Stimulated activated CD4-positive, alpha-beta T cell treated with anti-CD3 and anti-CD28 coated beads, Interleukin-15, amount 100 ng/mL, for 1 hour (primary cell): ENCODE measurements around the gene MAPK6.
"Not testable (repeated sequence)": the region's sequence is repeated elsewhere in the genome, so short reads cannot be mapped to it uniquely, and the experiment has no call there.

Experiments
- DNase-seq, 2 donors: peaks; one replicate each; pipeline ENCODE4 v3.0.0-alpha.2; 2020; ENCODE audit warnings: low read depth in 1 of 2, low spot score in 1 of 2

Gene MAPK6

DNA sequence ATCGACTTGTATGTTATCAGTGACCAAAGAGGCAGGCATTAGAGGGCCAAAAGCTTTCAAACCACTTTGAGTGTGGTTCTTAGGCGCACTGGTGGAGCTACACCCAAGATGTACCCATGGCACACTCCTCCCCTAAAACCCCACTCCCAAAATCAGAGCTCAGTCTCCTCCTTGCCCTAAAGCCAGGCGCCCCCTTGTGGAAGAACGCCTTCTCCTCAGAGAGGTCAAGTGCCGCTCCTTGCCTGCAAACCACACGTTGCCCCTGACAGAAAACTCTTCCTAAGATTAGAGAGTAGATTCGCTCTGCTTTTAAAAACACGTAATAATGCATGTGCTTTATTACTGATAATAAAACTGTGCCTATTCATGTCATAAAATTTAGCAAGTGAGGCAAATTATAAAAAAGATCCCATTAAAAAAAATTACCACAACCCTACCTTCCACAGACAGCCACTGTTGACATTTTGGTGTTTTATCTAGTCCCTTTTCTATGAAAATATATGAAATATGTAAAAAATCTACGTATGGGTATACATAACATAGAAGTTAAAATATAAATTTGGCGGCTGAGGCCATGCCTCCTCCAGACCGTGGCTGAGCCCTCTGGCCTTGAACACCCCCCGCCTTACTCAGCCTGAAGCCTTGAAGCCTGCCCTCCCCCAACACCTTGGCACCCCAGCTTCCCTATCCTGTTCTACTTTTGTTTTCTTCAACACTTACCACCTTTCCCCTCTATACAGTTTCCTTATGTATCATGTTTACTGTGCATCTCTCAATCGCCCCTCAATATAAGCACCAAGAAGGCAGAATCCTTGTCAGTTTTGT lies 60.1 kb downstream of the MAPK6 start:
- peak; percentile 48 to 73 for DNase-seq

DNA sequence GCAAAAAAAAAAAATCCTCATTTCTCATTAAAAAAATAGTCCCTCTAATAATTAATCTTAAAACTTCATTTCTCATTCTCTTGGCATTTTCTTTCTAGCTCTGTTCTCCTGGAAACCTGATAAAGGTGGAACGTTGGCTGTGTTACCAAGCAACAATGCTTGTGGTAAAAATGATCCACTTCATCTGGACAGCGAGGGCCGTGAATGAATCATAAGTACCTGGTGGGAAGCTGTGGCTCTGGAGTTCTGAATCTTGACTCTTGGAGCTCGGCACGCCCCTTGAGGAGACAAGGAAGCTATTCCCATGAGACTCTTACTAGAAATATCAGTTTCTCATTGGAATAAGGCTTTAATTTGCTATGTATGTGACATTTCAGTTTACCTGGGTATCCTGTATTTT lies 61.0 kb downstream of the MAPK6 start:
- no peak for DNase-seq

DNA sequence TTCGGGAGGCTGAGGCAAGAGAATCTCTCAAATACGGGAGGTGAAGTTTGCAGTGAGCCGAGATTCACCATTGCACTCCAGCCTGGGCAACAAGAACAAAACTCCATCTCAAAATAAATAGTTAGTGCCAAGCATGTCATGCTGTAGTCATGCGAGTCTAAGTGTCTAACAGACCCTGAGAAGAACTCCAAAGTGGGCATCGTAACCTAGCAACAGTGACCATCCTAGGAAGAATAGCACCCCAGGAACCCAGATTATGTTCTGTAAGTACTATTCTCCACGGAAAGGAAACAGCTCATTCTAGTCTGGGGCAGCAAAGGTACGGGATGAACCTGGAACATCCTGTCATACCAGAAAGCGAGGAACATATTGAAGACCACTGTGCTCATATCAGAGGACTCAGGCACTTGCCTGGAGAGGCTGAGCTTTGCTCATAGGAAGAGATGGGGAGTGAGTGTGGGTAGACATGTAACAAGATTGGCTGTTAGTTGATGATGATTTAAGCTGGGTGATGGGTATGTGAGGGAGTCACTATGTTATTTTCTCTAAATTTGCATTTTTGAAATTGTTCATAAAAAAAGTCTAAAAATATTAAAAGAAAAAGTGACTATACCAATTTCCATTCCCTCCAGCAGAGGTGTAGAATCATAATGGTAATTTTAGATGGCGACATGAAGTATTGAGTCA lies 61.8 kb downstream of the MAPK6 start:
- no peak for DNase-seq

DNA sequence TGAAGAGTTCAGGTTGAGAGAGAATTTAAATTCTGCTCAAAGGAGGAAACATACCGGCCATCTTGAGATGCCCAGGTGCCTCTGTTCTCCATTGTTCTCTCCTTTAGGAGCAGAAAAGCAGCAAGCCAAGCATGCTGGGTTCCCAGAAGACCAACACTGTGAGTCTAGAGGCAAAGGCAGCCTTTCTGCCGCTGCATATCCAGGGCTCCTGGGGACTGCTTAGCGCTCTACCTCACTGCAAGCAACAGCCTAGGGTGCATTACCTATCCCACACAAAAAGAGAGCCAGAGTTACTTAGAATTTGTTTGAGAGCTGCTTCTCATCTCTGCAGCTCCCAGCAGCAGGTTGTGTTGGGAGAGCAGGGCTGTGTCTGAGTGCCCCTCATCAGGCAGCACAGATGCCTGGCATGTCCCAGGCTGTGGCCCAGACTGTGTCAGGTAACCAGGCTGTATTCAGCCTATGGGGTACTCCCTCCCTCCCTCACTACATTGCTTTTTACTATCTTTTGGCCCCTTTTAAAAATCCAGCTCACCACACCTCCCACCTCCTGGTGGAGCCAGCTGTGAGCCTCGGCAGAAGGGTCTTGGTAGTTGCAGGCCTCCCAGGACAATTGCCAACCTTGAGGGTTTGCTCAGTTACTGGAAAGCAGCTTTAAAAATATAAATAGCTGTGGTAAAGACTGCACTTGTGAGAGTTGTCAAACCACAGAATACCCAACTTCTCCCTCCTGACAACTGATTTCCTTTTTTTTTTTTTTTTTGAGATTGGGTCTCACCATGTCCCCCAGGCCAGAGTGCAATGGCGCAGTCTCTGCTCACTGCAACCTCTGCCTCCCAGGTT lies 63.4 kb downstream of the MAPK6 start:
- no peak for DNase-seq

DNA sequence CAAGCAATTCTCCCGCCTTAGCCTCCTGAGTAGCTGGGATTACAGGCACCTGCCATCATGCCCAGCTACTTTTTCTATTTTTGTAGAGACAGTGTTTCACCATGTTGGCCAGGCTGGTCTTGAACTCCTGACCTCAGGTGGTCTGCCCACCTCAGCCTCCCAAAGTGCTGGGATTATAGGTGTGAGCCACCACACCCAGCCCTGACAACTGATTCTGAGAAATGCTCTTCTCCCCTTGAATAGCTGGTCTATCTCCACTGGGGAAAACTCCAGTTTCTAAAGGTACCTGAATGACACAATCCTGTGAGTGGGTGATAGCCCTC lies 64.0 kb downstream of the MAPK6 start:
- DNase-seq = not testable (repeated sequence)

DNA sequence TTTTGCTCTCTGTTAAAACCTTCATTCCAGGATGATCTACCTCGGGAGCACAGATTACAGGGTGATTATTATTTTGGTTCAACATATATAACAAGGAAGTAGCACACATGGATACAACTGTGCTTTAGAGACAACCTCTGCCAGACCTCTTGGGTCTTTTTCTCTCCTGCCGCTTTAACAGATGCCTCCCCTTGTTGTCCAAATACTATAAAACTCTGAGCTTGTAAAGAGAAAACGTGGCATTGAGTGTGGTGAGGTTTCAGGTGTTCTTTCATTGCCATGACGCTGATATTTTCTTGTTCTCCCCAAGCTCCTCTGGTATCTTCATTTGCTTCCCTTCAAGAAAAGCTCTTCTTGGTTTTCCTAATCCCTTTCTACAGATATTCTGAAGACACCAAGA lies 64.6 kb downstream of the MAPK6 start:
- DNase-seq = no peak

DNA sequence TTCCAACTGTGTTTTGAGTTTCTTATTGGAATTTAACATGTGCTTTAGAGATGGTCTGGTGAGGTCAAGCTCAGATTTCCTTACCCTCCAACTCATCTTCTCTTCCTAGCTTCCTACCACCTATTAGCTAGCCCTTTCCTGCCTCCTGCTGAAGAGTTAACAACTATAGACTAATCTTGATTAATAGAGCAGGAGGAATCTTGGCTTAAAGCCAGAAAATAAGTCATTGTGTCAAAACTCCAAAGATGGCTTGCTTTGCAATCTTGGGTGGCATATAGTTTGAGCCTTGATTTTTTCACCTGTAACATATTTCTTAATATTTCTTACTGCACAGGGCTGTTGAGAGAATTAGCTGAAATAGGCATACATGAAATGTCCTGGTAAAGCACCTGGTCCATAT lies 66.3 kb downstream of the MAPK6 start:
- no peak for DNase-seq

DNA sequence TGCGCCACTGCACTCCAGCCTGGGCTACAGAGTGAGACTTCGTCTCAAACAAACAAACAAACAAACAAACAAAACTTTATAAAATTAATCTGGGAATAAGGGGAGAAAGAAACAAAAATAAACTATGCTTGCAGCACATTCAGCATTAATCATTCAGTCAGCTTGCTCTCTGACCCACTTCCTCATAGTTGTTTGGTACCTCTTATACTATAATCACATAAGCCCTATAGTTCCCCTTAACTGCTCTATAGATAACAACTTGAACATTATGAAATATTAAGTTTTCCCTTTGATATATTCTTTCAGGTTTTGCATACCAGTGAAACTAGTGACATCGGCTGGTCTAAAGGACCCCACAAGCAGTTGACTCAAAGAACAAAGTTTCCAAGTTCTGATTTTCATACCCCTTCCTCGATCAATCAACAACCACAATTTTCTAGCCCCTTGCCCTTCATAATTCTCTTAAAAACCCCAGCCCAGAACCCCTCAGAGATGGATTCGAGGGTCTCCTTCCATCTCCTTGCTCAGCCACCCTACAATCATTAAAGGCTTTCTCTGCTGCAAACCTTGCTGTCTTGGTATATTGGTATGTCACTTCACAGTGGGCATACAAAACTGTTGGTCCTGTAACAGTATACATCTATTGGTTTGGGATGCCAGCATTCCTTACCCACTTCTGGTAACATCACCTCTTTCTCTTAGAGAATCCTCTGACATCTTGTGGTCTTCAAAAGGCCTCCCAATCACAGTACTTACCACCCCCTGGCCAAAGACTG lies 67.2 kb downstream of the MAPK6 start:
- DNase-seq = no peak

DNA sequence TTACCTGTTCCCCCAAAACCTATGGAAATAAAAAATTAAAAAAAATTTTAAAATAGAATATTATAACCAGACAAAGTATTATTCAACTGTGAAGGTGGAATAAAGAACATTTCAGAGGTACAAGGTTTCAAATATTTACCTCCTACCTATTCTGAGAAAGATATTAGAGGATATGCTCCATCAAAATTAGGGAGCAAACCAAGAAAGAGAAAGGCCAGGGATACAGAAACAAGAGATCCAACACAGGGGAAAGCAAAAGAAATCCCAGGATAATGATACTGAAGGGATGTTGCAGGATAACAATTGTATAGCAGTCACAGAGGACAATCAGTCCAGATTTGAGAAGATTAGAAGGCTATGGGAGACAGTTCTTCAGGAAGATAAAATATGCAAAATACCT lies 71.2 kb downstream of the MAPK6 start:
- no peak for DNase-seq

DNA sequence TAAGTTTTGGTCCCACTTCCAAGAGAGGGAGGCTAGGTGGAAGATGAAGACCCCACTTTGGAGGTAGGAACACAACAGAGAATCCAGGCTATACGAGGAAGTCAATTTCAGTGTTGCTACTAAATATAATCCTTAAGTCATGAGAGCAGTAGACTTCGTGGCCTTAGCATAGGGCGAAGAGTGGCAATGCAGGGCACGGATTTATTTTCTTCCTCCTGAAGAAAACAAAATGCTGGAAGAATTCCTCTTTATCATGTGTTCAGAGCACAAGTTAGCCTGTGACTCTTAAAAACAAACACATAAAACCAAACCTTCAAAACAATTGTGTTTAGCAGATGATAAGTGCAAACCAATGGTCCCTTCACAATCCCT lies 74.1 kb downstream of the MAPK6 start:
- no peak for DNase-seq

DNA sequence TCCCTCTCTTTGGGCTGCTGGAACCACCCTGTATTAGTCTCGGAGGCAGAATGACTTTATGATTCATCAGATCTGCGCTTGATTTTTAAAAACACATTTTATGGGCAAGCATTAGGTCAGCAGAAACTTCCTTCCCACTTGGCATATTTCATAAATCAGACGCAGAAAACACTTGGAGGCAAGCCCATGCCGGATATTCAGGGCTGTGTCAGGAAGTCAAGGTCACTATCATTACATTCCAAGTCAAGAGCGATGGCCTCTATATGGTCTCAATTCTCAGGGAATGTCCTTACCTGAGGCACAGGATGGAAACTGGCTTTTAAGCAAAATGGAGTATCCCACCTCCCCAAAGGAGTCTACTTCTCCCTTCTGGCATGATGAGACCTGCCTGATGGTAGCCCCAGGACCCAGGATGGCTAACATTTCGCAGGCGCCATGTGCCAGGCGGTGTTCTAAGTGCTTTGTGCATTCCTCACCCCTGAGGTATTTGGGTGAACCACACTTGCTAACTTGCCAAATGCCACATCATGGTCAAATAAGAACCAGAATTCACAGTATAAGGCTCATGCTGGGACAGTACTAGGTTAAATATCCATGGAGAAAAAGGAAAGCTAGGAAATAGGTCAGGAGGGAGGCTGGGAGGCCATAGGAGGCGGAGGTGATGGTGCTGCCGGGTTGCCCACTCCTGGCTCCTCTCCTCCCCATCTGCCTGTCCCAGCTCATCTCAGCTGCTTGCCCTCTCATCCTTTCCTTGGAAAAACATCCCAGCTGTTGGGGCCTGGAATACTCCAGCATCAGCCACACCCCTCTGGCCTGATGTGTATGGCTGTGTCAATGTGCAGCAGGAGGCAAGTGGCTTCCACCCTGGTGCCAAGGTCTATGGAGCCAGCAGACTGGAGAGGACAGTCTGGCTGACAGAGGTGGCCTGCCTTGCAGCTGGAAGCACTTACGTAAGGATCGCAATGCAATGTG lies 74.8 kb downstream of the MAPK6 start:
- DNase-seq = no peak

DNA sequence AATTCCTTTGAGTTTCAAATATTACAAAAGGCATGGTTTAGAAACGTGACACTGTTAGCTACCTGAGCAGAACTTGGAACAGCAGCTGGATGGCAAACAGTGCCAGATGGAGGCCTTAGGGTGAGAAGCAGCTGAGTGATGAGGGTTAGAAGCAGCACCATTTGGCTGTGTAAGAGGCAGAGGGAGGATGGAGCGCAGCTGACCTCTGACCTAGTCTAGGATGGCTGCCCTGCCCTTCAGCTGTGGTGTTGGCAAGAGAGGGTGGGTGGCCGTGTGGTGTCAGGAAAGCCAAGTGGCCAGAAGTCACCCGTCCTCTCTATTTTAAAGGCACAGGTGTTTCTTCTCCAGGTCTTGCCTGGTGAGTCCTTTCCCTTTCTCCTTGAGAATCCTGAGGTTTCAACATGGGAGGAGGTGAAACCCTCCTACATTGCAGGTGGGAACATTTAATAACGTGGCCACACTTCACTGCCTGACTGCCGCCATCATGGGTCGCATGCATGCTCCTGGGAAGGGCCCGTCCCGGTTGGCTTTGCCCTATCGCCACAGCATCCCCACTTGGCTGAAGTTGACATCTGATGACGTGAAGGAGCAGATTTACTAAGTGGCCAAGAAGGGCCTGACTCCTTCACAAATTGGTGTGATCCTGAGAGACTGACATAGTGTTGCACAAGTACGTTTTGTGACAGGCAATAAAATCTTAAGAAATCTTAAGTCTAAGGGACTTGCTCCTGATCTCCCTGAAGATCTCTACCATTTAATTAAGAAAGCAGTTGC lies 76.0 kb downstream of the MAPK6 start:
- no peak for DNase-seq

DNA sequence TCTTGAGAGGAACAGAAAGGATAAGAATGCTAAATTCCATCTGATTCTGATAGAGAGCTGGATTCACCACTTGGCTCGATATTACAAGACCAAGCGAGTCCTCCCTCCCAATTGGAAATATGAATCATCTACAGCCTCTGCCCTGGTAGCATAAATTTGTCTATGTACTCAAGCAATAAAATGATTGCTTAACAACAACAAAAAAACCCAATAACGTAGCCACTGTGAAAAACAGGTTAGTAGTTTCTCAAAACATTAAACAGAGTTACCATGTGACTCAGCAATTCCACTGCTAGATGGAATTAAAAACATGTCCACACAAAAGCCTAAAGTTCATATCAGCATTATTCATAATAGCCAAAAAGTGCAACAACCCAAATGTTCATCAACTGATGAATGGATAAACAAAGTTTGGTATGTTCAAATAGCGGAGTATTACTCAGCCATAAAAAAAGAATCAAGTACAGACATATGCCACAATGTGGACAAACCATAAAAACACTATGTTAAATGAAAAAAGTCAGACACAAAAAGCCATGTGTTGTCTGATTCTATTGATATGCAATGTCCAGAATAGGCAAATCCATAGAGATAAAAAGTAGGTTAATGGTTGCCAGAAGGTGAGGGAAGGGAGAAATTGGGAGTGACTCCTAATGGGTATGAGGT lies 76.7 kb downstream of the MAPK6 start:
- no peak for DNase-seq

DNA sequence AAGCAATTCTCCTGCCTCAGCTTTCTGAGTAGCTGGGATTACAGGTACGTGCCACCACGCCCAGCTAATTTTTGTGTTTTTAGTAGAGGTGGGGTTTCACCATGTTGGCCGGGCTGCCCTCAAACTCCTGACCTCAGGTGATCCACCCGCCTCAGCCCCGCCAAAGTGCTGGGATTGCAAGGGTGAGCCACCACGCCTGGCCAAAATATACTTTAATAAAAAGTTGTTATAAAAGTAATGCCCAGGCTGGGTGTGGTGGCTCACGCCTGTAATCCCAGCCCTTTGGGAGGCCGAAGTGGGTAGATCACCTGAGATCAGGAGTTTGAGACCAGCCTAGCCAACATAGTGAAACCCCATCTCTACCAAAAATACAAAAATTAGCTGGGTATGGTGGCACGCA lies 77.5 kb downstream of the MAPK6 start:
- DNase-seq = not testable (repeated sequence)

DNA sequence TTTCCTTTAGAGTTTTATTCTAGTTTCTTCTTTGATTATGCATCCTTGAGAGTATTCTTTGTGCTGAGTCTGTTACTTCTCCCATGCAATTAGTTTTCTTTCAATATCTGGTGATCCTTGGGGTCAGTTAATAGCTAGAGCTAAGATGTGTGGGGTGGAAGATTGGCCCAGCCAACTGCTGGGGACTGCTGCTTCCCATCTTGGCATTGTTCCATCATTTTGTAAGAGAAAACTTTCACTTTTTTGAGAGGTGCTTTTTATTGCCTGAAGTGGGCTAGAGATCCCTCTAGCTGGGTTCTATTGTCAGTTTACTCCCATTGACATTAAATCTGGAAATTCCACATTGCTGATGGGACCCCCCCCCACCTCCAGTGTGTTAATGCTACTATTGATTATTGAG lies 78.2 kb downstream of the MAPK6 start:
- no peak for DNase-seq

DNA sequence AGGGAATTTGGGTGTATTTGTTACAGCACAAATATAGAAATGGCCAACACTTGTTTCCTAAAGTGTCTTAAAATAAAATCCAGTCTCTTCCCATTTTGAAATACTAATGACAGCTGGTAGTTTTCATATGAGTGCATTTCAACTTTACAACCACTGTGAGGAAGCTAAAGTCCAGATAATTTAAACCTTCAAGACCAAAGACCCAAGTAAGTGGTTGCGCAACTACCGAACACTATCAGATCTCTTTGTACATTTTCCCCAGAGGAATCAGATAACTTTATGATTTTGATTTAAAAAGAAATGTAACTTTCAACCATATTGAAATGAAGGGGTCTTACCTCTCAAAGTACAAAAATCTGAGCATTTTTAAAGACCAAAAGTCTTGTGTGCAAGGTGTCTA lies 79.3 kb downstream of the MAPK6 start:
- no peak for DNase-seq

DNA sequence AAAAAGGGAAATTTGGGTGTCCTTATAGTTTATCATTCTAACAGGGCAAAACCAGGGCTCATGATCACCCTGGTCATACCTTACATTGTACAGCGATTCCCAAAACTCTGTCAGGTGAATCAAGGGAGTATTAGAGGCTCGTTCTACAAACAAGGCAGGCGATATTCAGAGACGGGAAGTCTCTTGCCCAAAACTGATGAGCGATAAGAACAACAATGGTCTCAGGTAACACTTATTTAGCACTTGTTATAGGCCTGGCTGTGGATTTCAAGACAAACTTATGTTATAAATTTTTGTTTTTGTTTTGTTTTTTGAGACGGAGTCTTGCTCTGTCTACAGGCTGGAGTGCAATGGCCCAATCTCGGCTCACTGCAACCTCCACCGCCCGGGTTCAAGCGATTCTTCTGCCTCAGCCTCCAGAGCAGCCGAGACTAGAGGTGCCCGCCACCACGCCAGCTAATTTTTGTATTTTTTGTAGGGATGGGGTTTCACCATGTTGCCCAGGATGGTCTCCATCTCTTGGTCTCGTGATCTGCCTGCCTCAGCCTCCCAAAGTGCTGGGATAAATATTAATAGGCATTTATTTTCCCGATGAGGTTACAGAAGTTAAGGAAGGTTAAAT lies 80.7 kb downstream of the MAPK6 start:
- no peak for DNase-seq

DNA sequence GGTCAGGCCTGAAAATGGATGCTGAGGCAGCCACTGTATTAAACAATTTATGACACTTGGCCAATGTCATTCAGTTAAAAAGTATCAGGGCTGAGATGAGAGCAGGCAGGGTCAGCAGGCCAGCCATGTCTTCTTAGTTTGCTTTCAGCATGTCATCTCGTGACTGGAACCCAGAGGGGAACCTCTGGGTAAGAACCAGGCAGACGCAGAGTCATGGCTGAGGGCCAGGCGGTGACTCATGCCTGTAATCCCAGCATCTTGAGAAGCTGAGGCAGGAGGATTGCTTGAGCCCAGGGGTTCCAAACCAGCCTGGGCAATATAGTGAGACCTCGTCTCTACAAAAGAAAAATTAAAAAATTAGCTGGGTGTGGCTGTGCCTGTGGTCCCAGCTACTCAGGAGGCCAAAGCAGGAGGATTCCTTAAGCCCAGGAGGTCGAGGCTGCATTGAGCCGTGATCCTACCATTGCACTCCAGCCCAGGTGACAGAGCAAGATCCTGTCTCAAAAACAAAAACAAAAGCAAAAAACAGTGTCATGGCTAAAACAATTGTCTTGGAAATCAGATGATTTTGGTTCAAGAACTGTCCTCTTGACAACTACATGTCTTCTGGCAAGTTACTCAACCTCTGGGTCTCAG lies 81.9 kb downstream of the MAPK6 start:
- no peak for DNase-seq
